Measurements from ENCODE around the gene C16orf46. TPM values are rescaled to one million over a fixed set of nuclear protein-coding genes. Genes with fewer than 3 reads are reported as not detected.
A peak's percentile ranks its signal among the peaks of the same experiment; 100 is the strongest.
"Not testable (repeated sequence)": the region's sequence is repeated elsewhere in the genome, so short reads cannot be mapped to it uniquely, and the experiment has no call there.

C16orf46 gene
- 1 to 10 TPM in 3 of 4 donors, under 1 TPM in 1; 0.71 to 2.4 (median 1.7) TPM for polyA plus RNA-seq (ENCODE audit: insufficient read length in 4 of 4)

GRCh38 chr16:81077076-81077940 lies at the start of gene C16orf46:
Gene C16orf46, minus strand, starts transcription at chr16:81077238. Its CDS starts 13,283 bp downstream, at chr16:81063955.
- peak; percentile 92 to 95 (median 94) for DNase-seq (ENCODE audit: low read depth in 4 of 4, low spot score in 3 of 4)

- no peak for DNase-seq (ENCODE audit: low read depth in 4 of 4, low spot score in 3 of 4)
Measured at GRCh38 chr16:81123092-81123852, 46.2 kb upstream of the C16orf46 start.

GRCh38 chr16:81121474-81121990 lies 44.5 kb upstream of the C16orf46 start:
- no peak for DNase-seq (ENCODE audit: low read depth in 4 of 4, low spot score in 3 of 4)

- no peak for DNase-seq (ENCODE audit: low read depth in 4 of 4, low spot score in 3 of 4)
Measured at GRCh38 chr16:81117436-81117835, 40.4 kb upstream of the C16orf46 start.

- no peak for DNase-seq (ENCODE audit: low read depth in 4 of 4, low spot score in 3 of 4)
Measured at GRCh38 chr16:81116285-81116684, 39.2 kb upstream of the C16orf46 start.

GRCh38 chr16:81112453-81112852 lies 35.4 kb upstream of the C16orf46 start:
- DNase-seq (ENCODE audit: low read depth in 4 of 4, low spot score in 3 of 4), result no peak

GRCh38 chr16:81109274-81109673 lies 32.2 kb upstream of the C16orf46 start:
- DNase-seq (ENCODE audit: low read depth in 4 of 4, low spot score in 3 of 4), result not testable (repeated sequence)

GRCh38 chr16:81107511-81107910 lies 30.5 kb upstream of the C16orf46 start:
- no peak for DNase-seq (ENCODE audit: low read depth in 4 of 4, low spot score in 3 of 4)

GRCh38 chr16:81106826-81107503 lies 29.9 kb upstream of the C16orf46 start:
- no peak for DNase-seq (ENCODE audit: low read depth in 4 of 4, low spot score in 3 of 4)

GRCh38 chr16:81105946-81106345 lies 28.9 kb upstream of the C16orf46 start:
- no peak for DNase-seq (ENCODE audit: low read depth in 4 of 4, low spot score in 3 of 4)

GRCh38 chr16:81101702-81102101 lies 24.7 kb upstream of the C16orf46 start:
- no peak for DNase-seq (ENCODE audit: low read depth in 4 of 4, low spot score in 3 of 4)

- no peak for DNase-seq (ENCODE audit: low read depth in 4 of 4, low spot score in 3 of 4)
Measured at GRCh38 chr16:81099958-81100357, 22.9 kb upstream of the C16orf46 start.

GRCh38 chr16:81097230-81097629 lies 20.2 kb upstream of the C16orf46 start:
- no peak for DNase-seq (ENCODE audit: low read depth in 4 of 4, low spot score in 3 of 4)

- no peak for DNase-seq (ENCODE audit: low read depth in 4 of 4, low spot score in 3 of 4)
Measured at GRCh38 chr16:81096715-81097208, 19.7 kb upstream of the C16orf46 start.

- DNase-seq (ENCODE audit: low read depth in 4 of 4, low spot score in 3 of 4), result peak; percentile 93 to 97 (median 96)
Measured at GRCh38 chr16:81095953-81096714, 19.1 kb upstream of the C16orf46 start, which contains the start of gene GCSH. Gene GCSH, minus strand, starts transcription at chr16:81096395. Its CDS starts 117 bp downstream, at chr16:81096278.

GRCh38 chr16:81095653-81095952 lies 18.6 kb upstream of the C16orf46 start:
- DNase-seq (ENCODE audit: low read depth in 4 of 4, low spot score in 3 of 4), result peak in 2 of 4 donors; percentile 20 to 22

GRCh38 chr16:81094771-81095251 lies 17.8 kb upstream of the C16orf46 start:
- DNase-seq (ENCODE audit: low read depth in 4 of 4, low spot score in 3 of 4), result no peak

GRCh38 chr16:81088836-81089235 lies 11.8 kb upstream of the C16orf46 start:
- no peak for DNase-seq (ENCODE audit: low read depth in 4 of 4, low spot score in 3 of 4)

- no peak for DNase-seq (ENCODE audit: low read depth in 4 of 4, low spot score in 3 of 4)
Measured at GRCh38 chr16:81081014-81081413, 4.0 kb upstream of the C16orf46 start.

GRCh38 chr16:81080233-81080632 lies 3.2 kb upstream of the C16orf46 start:
- DNase-seq (ENCODE audit: low read depth in 4 of 4, low spot score in 3 of 4), result no peak

Measured in left renal pelvis (tissue), 4 donors.